Psoas muscle (tissue), 8 donors: Measurements from ENCODE around the gene FAM83E. TPM values are rescaled to one million over a fixed set of nuclear protein-coding genes. Genes with fewer than 3 reads are reported as not detected.

Source experiments
- ATAC-seq, 4 donors: fragments of 200-7000 bp; cut with Tn5 transposase; one replicate each; pipeline ENCODE4 v1.9.1; 2020; ENCODE audit warnings: moderate library complexity in 3 of 4, mild to moderate bottlenecking in 2 of 4
- DNase-seq, 2 donors: peaks; one replicate each; pipeline ENCODE4 v3.0.0-alpha.2; 2020
- H3K27ac ChIP-seq: fragments of 200-600 bp; one replicate; pipeline ENCODE4 v1.8.0; 2022
- H3K27me3 ChIP-seq, 3 donors: fragments of 200-600 bp in 1 of 3; one replicate each; pipeline versions ENCODE4 v1.6.1 to v1.8.0; 2013 to 2022; ENCODE audit warnings: low read length in 2 of 3, mild to moderate bottlenecking in 2 of 3, moderate library complexity in 1 of 3; ENCODE audit not compliant: insufficient read depth in 3 of 3
- H3K36me3 ChIP-seq, 2 donors: fragments of 200-600 bp in 1 of 2; one replicate each; pipeline versions ENCODE4 v1.6.1 to v1.8.0; 2013 to 2022; ENCODE audit warnings: low read depth in 1 of 2, mild to moderate bottlenecking in 1 of 2, moderate library complexity in 1 of 2; ENCODE audit not compliant: insufficient read depth in 1 of 2
- H3K4me1 ChIP-seq: fragments of 200-600 bp; one replicate; pipeline ENCODE4 v1.8.0; 2022
- H3K4me3 ChIP-seq: fragments of 200-600 bp; one replicate; pipeline ENCODE4 v1.8.0; 2022; ENCODE audit warnings: mild to moderate bottlenecking
- H3K9me3 ChIP-seq: fragments of 200-600 bp; one replicate; pipeline ENCODE4 v1.8.0; 2022
- WGBS, 3 donors: extraction: QIAGEN DNeasy Blood & Tissue Kit; methylation state at CpG; one replicate each; pipeline versions ENCODE4 v1.1.6 to v1.1.7; 2013; 5-methylcytosine and 5-hydroxymethylcytosine counted together
- intact Hi-C, 2 donors: fragments of 100-400 bp; cut with DNase I; formaldehyde crosslinking; loops; one replicate each; pipeline versions ENCODE4 v1.11.0 to v1.14.2; 2022
- polyA plus RNA-seq, 3 donors: library from polyadenylated mRNA; stranded (reverse); fragments of 200-250 nt; gene quantifications; one replicate each; pipeline ENCODE4 v1.2.3, GENCODE V29; 2013
- total RNA-seq, 4 donors: library from RNA; stranded (reverse); fragmentation: NEBNext Ultra II Directional in 2 of 4; extraction: Animal tissue kit (Norgen Biotek cat#: 25700) in 2 of 4; gene quantifications; one replicate each; pipeline versions ENCODE4 v1.2.1 to v1.2.4, GENCODE V29; 2021 to 2023
- TF ChIP-seq, protein P1 (sequence below): fragments of 200-600 bp; IDR thresholded peaks from one replicate; pipeline ENCODE4 v1.8.0; 2022; ENCODE audit warnings: antibody characterized with exemption
- donor health status: healthy with polysubstance abuse.
- donor health status: DM: no; HTN: no; CAD: no; lungs with moderate emphysema.
- donor health status: Bipolar disorder and iron deficiency.
- donor health status: healthy.
- donor health status: DM: yes; HTN: yes; CAD: no.
- donor health status: DM: no; HTN: no; CAD: no.
- donor health status: DM: no; HTN: no; CAD: no.
- donor health status: DM: yes; HTN: yes; CAD: no.

FAM83E gene
- total and polyA plus RNA-seq, 7 donors: 0.01 to 0.20 TPM; not detected in 5

GRCh38 chr19:48654299-48655059 is 39.6 kb upstream of the FAM83E start:
- H3K4me3 ChIP-seq: no peak overlapping the region
- H3K9me3 ChIP-seq: no peaks in the 10 kb centered on the region
- 31 to 37% (median 32%) methylated on average over 11 of the region's 11 CpGs for WGBS, 3 donors
- H3K27ac ChIP-seq: no peak overlapping the region
- TF ChIP-seq, protein P1, sequence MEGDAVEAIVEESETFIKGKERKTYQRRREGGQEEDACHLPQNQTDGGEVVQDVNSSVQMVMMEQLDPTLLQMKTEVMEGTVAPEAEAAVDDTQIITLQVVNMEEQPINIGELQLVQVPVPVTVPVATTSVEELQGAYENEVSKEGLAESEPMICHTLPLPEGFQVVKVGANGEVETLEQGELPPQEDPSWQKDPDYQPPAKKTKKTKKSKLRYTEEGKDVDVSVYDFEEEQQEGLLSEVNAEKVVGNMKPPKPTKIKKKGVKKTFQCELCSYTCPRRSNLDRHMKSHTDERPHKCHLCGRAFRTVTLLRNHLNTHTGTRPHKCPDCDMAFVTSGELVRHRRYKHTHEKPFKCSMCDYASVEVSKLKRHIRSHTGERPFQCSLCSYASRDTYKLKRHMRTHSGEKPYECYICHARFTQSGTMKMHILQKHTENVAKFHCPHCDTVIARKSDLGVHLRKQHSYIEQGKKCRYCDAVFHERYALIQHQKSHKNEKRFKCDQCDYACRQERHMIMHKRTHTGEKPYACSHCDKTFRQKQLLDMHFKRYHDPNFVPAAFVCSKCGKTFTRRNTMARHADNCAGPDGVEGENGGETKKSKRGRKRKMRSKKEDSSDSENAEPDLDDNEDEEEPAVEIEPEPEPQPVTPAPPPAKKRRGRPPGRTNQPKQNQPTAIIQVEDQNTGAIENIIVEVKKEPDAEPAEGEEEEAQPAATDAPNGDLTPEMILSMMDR: no peak
- ATAC-seq: no peak
- H3K36me3 ChIP-seq: no peaks in the 10 kb centered on the region
- DNase-seq: no peak
- H3K4me1 ChIP-seq: no peaks in the 10 kb centered on the region
- no peaks in the 10 kb centered on the region for H3K27me3 ChIP-seq
- intact Hi-C loops: loop anchor here in 1 of 2 donors (5.0 kb wide), 1 partner anchor 53 kb away; no protein-coding TSS in a partner anchor

DNA sequence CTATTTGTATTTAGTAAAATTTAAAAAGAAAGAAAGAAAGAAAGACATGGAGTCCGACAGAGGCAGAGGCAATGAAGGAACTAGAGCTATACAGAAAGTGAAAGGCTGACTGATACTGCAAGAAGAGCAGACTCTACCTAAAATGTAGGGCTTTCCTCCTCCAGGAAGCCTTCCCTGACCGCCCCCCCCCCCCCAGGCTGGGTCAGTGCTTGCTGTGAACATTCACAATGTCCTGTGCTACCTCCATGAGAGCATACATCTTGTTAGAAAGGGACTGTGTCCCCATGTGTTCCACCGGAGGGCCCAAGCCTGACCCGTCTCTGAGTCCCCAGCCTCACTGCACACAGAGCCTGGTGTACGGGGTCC is 36.8 kb upstream of the FAM83E start:
- ATAC-seq (no peak), DNase-seq (no peak)
- Histone ChIP-seq H3K27ac (no peak overlapping the region), H3K4me3 (no peak overlapping the region), H3K9me3 (no peaks in the 10 kb centered on the region), H3K27me3 (no peaks in the 10 kb centered on the region), H3K36me3 (no peaks in the 10 kb centered on the region), H3K4me1 (no peaks in the 10 kb centered on the region)
- TF ChIP-seq, protein P1: no peak
- WGBS, 3 donors: 69 to 94% (median 88%) methylated on average over 5 of the region's 5 CpGs
- intact Hi-C loops: loop anchor here in 1 of 2 donors (5.0 kb wide), 1 partner anchor 56 kb away; no protein-coding TSS in a partner anchor

DNA sequence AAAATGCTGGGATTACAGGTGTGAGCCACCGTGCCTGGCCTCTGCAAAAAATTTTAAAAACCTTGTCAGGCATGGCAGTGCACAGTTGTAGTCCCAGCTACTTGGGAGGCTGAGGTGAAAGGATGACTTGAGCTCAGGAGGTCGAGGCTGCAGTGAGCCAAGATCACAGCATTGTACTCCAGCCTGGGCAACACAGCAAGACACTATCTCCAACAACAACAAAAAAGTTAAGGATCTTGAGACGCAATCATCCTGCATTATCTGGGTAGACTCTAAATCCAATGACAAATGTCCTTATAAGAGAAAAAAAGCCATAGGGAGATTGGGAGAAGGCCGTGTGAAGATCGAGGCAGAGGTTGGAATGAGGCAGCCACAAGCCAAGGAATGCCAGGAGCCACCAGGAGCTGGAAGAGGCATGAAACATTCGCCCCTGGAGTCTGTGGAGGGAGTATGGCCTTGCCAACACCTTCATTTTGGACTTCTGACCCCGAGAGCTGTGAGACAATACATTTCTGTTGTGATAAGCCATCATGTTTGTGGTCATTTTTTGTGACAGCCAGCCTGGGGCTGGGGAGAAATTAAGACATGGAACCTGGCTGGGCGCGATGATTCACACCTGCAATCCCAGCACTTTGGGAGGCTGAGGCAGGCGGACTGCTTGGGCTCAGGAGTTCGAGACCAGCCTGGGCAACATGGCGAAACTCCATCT is 36.3 kb upstream of the FAM83E start:
- 89 to 90% (median 89%) methylated on average over 12 of the region's 12 CpGs for WGBS, 3 donors
- intact Hi-C loops: loop anchor here in 1 of 2 donors (5.0 kb wide), 1 partner anchor 56 kb away; no protein-coding TSS in a partner anchor
- no peaks in the 10 kb centered on the region for H3K27me3 ChIP-seq

DNA sequence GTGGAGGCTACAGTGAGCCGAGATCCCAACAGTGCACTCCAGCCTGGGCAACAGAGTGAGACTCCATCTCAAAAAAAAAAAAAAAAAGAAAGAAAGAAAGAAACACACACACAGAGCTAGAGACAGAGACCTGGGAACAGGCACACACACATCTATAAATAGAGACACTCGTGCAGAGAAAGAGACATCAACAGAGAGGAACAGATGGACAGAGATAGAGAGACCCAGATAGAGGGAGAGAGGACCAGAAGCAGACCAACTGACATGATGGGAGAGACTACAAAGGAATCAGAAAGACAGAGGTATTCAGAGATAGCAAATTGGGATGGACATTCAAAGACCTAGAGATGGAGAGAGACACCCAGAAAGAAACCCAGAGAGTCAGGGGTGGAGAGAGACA is 33.3 kb upstream of the FAM83E start:
- Histone ChIP-seq H3K4me1 (peaks cover 18% of the 10 kb centered on the region), H3K27me3 (no peaks in the 10 kb centered on the region), H3K4me3 (no peak overlapping the region), H3K36me3 (no peaks in the 10 kb centered on the region), H3K27ac (no peak overlapping the region), H3K9me3 (no peaks in the 10 kb centered on the region)
- ATAC-seq (no peak), DNase-seq (no peak)
- intact Hi-C loops: loop anchor here (5.0 kb wide), 3 partner anchors 94 to 194 kb away; partner anchors contain the start of genes HSD17B14 (in 1 of the 2) and RASIP1 (in 1 of the 2)
- TF ChIP-seq, protein P1: no peak
- WGBS, 3 donors: 52 to 61% (median 53%) methylated on average over 2 of the region's 2 CpGs

More for the DNA sequence above, 36.3 kb upstream of the FAM83E start:
- no peaks in the 10 kb centered on the region for H3K36me3 ChIP-seq
- no peaks in the 10 kb centered on the region for H3K9me3 ChIP-seq
- TF ChIP-seq, protein P1: no peak
- H3K27ac ChIP-seq: no peak overlapping the region
- ATAC-seq: no peak
- DNase-seq: no peak
- no peaks in the 10 kb centered on the region for H3K4me1 ChIP-seq
- H3K4me3 ChIP-seq: no peak overlapping the region
